ENCODE measurements around the gene EDN2.

Gene EDN2

DNA sequence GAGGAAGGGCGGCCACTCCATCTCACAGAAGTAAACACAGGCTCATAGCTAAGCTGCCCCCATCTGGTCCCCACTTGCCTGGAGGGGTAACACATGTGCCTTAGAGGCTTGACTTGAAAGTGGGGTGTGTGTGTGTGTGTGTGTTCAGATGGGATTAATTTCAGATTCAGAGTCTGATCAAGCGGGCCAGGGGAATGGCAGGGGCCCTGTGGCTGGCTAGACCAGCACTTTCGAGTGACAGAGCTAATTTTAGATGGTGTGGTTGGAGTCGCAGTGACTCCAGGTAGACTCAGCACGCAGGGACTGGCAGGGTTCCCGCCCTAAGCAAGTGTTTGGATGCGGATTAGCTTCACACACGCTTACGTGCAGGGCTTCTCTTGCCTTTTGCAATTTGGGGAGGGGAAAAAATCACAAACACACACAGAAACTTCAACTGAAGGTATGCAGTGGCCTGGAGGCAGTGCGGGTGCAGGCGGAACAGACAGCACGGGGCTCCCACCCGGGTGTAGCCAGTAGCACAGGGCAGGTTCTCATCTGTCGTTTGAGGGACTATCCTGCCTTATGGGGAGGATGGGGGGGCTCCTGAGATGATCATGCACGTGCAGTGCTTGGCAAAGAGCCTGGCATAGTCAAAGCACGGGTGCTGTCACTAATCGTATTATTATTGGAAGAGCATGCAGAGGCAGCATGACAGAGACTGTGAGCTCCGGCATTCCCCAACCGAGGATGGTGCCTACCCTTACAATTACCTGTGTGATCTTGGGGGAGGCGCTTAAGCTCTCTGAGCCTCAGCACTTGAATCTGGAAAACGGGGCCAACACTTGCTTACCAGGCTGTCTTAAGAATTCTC, 1.3 kb downstream of the EDN2 start:
- no peak for DNase-seq (ENCODE audit: low read depth)

DNA sequence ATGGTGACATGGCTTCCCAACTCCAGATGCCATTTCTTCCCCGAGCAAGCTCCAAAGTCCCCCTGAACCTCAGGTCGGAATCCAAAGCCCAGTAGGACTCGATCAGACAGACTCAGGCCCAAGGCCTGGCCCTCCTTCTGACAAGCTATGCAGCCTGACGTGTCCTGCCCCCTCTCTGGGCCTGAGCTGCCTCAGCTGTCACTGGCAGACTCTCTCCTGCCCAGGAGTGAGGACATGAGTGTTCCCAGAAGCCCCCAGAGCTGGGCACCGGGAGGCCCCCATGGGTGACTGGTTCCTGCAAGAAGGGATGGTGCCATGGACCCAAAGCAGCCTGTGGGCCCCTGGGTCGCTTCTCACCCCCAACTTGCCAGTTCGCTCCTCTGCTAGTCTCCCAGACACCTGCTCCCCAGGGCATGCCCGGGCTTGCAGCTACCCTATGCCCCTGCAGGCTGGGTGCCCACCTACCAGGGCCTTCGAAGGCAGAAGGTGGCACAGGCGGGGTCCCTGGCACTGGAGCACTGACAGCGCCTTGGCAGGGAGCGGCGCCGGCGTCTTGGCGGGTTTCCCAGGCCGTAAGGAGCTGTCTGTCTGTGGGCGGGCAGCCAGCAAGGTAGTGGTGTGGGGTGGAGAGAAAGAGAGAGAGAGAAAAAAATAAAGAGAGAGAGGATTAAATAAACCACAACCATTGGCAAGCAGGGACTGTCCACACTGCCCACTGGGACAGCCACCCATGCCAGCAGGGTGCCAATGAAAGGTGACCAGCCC, 2.3 kb downstream of the EDN2 start:
- DNase-seq (ENCODE audit: low read depth) = no peak

DNA sequence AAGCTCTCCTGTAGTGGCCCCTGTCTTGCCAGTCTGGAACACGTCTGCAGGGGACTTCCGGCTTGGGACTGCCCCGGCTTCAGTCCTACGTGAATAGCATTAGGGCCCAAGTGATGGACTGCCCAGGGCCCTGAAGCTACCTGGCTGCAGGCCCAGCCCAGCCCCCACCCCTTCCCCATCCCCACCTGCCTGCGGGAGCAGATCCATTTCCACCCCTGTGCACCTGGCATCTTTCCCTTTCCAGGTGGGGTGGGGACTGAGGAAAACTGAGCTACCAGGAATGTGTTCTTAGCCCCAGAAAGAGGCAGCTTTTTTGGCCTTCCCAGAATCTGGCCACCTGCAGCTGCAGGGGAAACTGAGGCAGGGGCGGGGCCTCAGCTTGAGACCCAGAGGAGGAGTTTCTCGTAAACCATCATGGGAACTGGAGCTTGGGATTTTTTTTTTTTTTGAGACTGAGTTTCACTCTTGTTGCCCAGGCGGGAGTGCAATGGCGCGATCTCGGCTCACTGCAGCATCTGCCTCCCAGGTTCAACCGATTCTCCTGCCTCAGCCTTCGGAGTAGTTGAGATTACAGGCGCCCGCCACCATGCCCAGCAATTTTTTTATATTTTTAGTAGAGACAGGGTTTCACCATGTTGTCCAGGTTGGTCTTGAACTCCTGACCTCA, 3.2 kb downstream of the EDN2 start:
- DNase-seq (ENCODE audit: low read depth) = no peak

DNA sequence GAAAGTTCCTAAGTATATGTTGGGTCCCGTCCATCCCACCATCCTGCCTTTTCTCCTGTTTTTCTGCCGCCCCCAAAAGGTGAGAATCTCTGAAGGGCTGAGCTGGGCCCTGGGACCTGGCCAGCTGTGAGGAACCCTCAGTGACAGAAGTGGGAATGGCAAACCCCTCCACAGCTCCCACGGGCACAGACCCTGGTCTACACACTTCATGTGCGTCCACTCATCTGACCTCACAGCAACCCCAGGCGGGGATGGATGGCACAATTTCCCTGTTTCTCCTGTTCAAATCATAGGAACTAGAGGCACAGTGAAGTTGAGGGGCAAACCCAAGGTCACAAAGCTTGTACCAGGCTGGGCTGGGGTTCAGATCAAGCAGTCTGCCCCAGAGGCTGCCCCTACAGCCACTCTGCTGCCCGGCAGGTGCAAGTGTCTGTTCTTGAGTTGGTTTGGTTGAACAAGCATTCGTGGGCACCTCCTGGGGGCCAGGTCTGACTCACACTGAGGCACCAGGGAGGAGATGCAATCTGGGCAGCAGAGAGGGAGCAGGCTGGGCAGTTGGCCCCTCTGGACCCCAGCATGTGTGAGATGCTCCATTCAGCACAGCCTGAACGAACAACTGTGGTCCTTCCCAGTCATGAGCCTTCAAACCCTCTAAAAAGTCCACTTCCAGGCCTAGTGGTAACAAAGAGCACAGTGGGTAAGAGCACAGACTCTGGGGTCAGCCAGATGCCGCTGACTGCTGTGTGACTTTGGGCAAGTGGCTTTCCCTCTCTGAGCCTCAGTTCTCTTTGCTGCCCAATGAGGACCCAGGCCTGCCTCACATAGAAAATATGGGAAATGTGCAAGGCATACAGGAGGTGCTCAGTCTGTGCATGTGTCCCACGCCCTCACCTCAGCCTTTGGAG, 4.0 kb downstream of the EDN2 start:
- DNase-seq (ENCODE audit: low read depth) = no peak

DNA sequence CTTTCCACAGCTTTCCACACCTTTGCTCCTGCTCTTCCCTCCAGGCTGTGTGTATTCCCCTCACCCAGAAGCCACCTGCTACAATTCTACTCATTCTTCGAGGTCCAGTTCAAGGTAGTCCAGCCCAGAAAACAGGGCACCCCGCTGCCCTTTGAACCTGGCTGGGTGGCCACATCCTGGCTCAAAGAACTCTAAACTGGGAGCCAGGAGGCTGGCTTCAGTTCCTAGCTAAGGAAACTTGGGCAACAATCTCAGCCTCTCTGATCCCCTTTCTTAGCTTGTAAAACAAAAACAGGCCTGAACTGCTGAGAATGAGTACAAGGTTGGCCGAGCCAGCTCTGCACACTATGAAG, 4.7 kb downstream of the EDN2 start:
- no peak for DNase-seq (ENCODE audit: low read depth)

DNA sequence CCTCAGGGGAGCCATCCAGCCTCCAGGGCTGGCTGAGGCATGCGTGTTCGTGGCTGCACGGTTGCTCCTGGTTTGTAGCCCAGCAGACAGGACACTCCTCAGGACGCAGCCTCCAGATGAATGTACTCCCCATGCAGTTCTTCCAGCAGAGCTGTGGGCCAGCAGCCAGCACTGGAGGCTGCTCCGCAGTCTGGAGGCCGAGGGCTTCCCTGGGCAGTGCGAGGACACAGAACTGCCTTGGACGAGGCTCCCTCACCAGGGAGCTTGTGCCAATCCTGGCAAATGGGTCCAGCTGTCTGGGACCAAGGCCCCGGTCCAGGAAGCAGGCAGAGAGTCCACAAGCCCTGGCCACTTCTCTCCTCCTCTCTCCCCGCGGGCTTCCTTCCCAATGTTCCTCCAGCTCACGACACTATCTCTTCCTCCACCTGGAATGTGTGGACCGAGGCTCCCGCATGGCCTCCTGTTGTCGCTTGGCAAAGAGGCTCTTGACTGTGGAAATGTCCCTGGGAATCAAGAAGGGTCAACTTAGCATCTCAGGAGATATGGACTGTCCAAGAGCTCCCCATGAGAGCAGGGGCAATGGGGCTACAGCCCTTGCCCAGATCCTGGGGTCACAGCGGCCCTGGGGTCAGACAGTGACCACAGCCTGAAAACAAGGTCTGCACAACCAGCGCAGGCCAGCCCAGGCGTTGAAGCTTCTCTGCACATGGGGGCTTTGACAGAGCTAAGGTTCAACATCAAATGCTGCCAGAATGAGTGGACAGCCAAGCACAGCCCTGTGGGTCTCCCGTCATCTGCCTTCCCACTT, 5.3 kb downstream of the EDN2 start:
- DNase-seq (ENCODE audit: low read depth) = no peak

DNA sequence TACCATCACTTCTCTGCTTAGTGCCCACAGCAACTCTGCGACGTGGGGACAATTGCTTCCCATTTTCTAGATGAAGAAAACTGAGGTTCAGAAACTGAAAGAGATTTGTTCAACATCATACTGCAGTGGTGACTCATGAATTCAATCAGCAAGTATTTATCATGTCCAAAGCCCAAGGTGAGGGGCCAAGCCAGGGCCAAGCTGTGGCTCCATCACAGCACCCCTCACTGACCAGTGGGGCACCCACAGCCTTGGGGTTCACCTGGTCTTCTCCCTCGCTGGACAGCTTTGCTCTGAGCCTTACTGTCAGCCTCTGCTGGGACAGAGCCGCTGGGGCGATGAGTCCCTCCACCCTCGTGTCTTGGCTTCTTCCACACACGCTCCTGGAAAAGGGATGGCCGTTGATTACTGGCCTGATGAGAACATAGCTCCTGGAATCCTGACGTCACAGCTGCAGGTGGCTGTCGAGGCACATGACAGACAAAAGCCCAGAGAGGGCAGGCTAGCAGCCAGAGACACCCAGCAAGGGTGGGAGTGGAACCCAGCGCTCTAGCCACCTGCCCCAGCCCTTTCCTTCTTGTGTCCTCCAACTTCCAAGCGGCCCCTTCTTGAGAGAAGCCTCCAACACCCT, 6.2 kb downstream of the EDN2 start:
- DNase-seq (ENCODE audit: low read depth) = no peak

DNA sequence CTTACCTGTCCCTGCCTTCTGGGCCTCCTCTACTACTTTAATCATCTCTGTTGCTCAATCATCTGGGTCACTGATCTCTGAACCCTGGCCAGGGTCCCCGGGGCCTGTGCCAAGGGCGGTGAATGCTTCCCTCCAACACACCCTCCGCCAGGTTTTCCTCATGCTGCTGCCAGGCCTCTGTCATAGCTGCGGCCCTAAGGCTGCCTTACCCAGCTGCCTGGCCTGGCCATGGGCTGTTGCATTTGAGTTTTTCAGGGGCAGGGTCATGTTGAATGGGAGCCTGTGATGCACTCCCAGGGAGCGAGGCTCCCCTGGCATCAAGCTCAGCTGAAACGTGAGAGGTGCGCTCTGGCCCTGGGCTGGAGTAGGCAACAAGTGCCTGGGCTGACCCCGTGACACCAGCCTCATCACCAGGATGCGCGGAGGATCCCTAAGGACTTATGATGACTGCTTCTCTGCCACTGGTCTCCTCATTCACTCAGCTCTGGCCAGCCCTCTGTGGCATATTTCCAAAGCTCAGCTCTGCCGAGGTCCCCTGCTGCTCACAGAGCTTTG, 7.6 kb downstream of the EDN2 start:
- no peak for DNase-seq (ENCODE audit: low read depth)

DNA sequence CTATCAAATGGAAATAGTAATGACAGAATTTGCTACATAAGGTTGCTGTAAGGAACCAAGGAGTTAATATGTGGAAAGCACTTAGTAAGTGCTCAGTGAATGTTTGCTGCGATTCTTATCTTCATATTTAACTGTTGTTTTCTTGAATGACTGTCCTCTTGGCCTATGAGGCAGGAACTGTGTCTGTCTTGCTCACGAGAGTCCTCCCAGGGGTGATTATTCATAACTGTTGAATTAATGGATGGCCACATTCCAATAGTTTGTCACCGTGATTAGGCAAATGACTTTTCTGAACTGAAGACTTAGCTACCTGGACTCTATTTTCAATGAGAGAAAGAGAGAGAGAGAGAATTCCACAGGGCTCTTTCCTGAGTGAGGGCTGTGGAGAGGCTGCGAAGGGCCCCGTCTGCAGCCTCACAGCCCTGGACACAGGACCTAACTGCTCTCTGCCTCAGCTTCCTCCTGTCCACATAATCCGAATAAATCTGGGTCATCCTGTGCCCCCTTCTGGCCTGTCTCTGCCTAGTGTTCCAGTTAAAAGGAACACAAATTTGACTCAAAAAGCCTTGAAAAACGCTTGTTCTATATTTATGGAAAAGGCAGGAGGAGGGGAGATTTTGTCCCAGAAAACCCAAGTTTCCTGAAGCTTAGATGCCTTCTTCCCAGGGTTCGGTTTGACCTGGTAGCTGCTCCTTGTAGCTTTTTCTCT, 8.5 kb downstream of the EDN2 start:
- no peak for DNase-seq (ENCODE audit: low read depth)

DNA sequence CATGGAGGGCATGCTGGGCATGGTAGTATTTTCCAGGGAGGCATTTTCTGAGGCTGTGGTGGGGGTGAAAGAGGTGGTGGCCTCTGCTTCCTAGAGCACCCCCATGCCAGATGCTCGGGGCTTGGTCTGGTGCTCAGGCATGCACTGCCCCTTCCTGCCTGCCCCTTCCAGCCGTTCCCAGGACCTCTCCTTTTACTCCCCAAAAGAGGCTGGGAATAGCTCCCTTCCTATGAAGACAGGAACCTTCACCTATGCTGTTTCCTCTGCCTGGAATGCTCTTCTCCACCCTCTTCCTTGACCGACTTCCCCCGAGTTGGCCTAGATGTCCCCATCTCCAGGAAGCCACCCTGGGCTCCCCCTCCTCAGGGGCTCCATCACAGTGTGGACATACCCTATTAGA, 9.1 kb downstream of the EDN2 start:
- DNase-seq (ENCODE audit: low read depth) = no peak

DNA sequence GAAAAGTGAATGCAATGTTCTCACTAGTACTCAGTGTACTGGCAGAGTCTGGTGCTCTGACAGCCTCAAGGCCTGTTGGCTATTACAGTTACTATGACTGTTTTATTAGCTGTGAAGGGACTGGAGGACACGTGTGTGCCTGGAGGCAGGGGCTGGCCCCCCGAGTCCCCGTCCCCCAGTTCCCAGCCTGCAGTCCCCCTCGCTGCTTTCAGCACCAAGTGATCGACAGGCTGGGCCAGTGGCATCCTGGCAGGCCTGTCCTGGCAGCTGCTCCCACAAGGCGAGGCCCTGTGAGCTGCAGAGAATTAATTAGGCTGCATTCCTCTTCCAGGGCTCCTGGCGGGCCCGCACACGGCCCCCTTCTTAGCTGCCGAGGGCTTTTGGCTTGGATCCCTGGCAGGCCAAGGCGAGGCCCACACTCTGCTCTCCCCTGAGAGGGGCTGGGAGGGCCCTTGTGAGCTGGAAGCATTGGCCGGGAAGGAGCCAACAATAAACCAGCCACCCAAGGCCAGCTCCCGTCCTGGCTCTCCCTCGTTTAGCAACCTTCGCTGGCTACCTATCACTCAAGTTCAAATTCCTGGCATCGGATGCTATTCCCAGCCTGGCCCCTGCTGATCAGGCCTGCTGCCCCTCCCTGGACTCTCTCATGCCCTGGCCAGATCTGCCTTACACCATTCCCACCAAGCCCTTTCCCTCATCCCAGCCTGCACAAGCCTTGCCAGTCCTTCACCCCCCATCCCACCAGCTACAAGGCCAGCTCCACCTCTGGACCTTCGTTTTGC, 9.8 kb downstream of the EDN2 start:
- no peak for DNase-seq (ENCODE audit: low read depth)

DNA sequence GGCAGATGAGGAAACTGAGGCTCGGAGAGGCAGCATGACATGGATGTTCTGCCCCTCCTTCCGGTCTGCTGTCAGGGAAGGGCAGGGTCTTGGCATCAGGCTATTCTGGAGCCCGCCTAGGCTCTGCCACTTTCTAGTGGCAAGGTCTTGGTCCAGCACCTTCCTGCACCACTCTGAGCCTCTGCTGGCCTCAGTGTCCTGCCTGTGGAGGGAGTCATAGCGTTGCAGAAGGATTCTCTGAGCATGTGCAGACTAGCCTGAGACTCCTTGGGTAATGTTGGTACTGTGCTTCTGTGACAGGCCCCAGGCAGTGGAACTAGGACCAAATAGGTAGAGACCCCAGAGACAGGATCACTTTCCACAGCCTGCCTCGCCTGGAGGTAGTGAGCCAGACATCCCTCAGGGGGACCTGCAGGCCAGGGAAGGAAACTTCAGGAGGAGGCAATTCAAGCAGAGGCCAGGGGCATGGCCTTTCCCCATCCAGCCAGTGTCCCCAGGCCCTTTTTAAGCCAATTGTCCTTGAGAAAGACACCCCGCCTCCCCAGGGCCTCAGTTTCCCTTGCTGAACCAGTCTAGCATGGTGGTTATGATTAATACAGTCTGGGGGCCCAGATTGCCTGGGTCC, 10.6 kb downstream of the EDN2 start:
- no peak for DNase-seq (ENCODE audit: low read depth)

DNA sequence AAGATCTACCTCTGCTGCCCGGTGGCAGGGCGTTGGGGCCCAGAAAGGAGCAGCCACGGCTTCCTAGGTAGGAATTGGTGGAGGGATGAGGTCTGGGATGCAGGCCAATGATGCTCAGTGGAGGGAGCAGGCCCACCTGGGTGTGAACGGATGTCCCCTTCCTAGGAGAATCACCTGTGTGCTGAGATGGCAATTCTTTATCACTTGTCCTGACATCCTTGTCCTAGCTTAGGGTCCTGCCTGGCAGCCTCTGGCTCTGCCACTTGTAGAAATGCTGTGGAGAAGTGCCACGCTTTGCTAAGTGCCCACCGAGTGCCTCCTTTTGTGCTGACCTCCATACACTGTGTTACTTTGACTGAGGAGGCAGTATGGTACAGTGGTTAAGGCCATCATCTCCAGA, 12.8 kb downstream of the EDN2 start:
- DNase-seq (ENCODE audit: low read depth) = no peak

DNA sequence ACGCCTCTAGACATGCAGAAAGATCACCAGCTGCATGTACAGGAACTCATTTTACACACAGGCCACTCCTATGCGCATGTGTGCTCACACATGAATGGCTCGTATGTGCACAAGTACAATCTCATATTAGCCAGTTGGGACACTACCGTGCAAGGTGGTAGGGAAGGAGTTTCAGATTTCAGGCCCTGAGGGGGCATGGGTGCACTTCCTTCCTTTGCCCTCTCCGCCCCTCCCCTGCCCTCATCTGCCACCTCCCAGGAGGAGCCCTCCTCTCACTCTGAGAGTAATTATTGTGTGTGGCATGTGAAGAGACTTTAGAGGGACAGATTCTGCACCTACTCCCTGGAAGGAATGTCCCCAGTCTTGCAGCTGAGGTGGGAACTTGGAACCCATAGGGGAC, 14.8 kb downstream of the EDN2 start:
- DNase-seq (ENCODE audit: low read depth) = no peak

DNA sequence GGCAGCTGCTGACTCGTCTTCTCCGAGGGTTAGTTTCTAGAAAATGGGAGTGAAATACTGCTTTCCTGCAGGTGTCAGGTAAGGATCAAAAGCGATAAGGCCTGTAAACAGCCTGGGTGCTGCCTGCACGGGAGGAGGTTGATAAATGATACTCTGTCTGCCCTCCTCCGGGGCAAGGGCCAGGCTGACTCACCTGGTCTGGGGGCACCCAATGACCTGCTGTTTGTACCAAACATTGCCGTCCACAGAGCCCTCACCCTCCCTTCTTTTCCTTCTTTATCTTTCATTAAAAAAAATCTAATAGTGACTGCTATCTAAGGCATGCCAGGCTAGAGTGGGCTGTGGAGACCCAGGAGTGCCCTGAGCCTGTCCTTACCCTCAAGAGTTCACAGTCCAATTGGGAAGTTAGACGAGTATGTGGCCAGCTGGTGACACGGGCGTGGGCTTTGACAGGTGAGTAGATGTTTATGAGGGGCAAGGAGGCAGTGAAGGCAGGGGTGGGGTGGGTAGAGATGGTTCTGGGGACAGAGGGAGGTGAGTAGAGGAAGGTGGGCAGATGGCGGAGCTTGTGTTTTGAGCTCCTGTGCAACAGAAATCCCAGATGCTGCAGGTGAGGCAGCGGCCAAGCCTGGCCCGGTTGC, 16.2 kb downstream of the EDN2 start:
- no peak for DNase-seq (ENCODE audit: low read depth)

DNA sequence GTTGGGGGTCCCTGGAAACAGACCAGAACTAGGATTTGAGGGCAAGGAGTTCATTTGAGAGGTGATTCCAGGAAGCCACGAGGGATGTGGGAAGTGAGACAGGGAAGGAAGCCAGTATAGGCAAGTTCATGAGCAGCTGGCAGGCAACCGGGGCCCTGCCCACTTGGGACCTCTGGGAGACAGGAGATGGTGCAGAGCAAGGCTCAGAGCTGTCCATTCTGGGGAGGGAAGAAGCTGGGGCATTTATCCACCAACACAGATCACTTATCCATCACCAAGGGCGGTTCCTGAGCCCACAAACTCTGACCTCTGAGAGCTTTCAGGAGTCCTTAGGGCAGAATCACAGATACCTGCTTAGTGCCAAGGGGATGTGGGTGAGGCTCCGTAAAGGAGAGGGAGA, 16.8 kb downstream of the EDN2 start:
- no peak for DNase-seq (ENCODE audit: low read depth)

DNA sequence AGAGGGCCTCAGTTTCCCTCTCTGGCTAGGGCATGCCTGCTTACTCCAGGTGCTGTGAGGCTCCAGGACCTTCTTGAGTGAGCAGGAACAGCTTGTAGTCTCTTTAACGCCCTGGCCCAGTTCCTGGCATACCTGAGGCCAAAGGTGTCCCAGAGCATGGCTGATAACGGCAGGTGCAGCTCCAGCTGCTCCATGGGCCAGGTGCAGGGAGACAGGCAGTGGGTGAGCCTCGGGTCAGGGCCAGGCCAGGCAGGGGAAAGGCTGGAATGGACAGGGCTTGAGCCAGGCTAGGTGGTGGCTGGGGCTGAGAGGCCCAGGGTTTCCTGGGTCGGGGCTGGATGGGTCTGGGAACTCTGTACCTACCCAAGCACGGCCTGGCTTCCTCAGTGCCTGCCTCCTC, 18.3 kb downstream of the EDN2 start:
- DNase-seq (ENCODE audit: low read depth) = no peak

DNA sequence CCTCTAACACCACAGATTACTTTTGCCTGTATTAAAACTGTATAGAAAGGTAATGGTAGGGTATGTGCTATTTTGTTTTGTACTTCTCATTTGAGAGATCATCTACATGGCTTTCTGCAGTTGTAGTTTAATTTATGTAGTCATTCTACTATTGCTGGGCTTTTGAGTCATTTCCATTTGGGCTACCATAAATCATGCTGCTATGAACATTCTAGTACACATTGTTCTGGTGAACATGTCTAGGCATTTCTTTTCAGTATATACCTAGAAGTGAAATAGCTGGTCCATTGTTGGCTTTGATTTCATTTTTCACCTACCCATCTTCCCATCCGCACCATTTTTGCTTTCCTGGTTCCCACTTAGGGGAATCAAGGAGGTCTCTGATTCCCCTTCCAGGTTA, 18.7 kb downstream of the EDN2 start:
- no peak for DNase-seq (ENCODE audit: low read depth)
